ENCODE measurements around the gene NOX4. TPM values are rescaled to one million over a fixed set of nuclear protein-coding genes. Genes with fewer than 3 reads are reported as not detected.

Gene NOX4
- total RNA-seq, 1 experiment from 2014 or later = 3.0 TPM

DNA sequence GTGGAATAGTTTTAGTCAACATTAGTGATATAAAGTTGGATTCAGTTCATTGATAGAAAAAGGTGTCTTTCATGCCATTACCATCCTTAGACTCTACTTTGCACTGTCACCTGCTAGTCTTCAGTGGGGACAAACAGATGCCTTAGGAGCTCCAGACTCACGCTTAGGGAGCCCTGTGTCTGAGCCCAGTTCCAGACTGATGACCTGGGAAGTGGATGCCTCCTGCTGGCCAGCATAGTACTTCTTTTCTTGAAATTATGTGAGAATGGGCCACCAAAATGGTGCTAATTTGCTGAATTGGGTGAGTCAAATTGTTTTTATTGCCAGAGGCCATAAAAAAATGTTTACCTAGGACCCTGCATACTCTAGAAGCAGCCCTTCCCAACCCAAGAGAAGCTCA is 53.9 kb downstream of the NOX4 start:
- H2AFZ ChIP-seq (ENCODE audit: low read length) = no peak overlapping the region
- no peak overlapping the region for H4K5ac ChIP-seq (ENCODE audit: insufficient read length, low read depth, low read length)
- no peak overlapping the region for H3K56ac ChIP-seq (ENCODE audit: insufficient read length, low read depth, low read length)
- no peak overlapping the region for H3K23ac ChIP-seq (ENCODE audit: insufficient read length, low read depth, low read length)
- H4K91ac ChIP-seq (ENCODE audit: insufficient read length, low read depth, low read length) = no peak overlapping the region
- H3K18ac ChIP-seq (ENCODE audit: insufficient read length, low read depth, low read length) = no peak overlapping the region
- H4K20me1 ChIP-seq (ENCODE audit: control insufficient read depth, insufficient read depth, insufficient read length) = no peaks in the 10 kb centered on the region
- no peak overlapping the region for H4K8ac ChIP-seq (replicated peaks; ENCODE audit: insufficient read length, low read depth, low read length)
- peak overlapping the region in 1 of 3 experiments; percentile 39; a peak in 1 of 7 replicates for H3K27ac Mint-ChIP-seq
- no peak overlapping the region for H2BK15ac ChIP-seq (ENCODE audit: low read depth, low read length)
- H3K14ac ChIP-seq (ENCODE audit: insufficient read depth, low read length) = no peak overlapping the region
- no peak overlapping the region for H2BK20ac ChIP-seq (ENCODE audit: low read depth, low read length, poor library complexity, severe bottlenecking)
- no peak overlapping the region for H2BK5ac ChIP-seq (ENCODE audit: insufficient read length, low read length)
- H3K27me3 Mint-ChIP-seq (ENCODE audit: low read depth) = no peaks in the 10 kb centered on the region
- DNase-seq = peak; percentile 42
- no peak overlapping the region for H2AK5ac ChIP-seq (ENCODE audit: insufficient read length, low read length)
- H3K36me3 Mint-ChIP-seq (ENCODE audit: insufficient read depth in 1 of 3, low read depth in 3 of 3) = no peaks in the 10 kb centered on the region; a peak in 1 of 7 replicates
- TF ChIP-seq, protein P1, sequence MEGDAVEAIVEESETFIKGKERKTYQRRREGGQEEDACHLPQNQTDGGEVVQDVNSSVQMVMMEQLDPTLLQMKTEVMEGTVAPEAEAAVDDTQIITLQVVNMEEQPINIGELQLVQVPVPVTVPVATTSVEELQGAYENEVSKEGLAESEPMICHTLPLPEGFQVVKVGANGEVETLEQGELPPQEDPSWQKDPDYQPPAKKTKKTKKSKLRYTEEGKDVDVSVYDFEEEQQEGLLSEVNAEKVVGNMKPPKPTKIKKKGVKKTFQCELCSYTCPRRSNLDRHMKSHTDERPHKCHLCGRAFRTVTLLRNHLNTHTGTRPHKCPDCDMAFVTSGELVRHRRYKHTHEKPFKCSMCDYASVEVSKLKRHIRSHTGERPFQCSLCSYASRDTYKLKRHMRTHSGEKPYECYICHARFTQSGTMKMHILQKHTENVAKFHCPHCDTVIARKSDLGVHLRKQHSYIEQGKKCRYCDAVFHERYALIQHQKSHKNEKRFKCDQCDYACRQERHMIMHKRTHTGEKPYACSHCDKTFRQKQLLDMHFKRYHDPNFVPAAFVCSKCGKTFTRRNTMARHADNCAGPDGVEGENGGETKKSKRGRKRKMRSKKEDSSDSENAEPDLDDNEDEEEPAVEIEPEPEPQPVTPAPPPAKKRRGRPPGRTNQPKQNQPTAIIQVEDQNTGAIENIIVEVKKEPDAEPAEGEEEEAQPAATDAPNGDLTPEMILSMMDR (conservative IDR thresholded peaks at IDR 0.05) = peak; percentile 44; the same call in 2 of the 3 replicates
- no peaks in the 10 kb centered on the region for H3K23me2 ChIP-seq (ENCODE audit: insufficient read length, low read depth, low read length, poor library complexity, severe bottlenecking)
- H2BK12ac ChIP-seq (ENCODE audit: insufficient read length, low read depth, low read length) = no peak overlapping the region
- no peaks in the 10 kb centered on the region for H3K9me3 Mint-ChIP-seq
- no peaks in the 10 kb centered on the region for H3K4me1 Mint-ChIP-seq
- H3K4me1 ChIP-seq (ENCODE audit: insufficient read depth, low read length) = no peaks in the 10 kb centered on the region
- no peaks in the 10 kb centered on the region for H3K9me3 ChIP-seq (ENCODE audit: control insufficient read depth, low read depth, low read length)
- no peak overlapping the region for H3K4me3 Mint-ChIP-seq
- no peak overlapping the region for H3K27ac ChIP-seq (ENCODE audit: insufficient read length, low read depth, low read length)
- no peak overlapping the region for H3K4ac ChIP-seq (ENCODE audit: low read depth, low read length)
- H3T11ph ChIP-seq (ENCODE audit: low read length) = no peak overlapping the region
- H3K9ac ChIP-seq (ENCODE audit: extremely low read depth, insufficient read length, low read length) = no peak overlapping the region
- no peaks in the 10 kb centered on the region for H3K79me2 ChIP-seq (ENCODE audit: insufficient read depth, low read length)
- WGBS (ENCODE audit: extremely low coverage, insufficient read length, low lambda C conversion rate) = no CpG with 5 or more reads among the region's 1 CpG
- H3K4me2 ChIP-seq (ENCODE audit: insufficient read depth, insufficient read length, low read length) = no peak overlapping the region
- no peaks in the 10 kb centered on the region for H3K27me3 ChIP-seq (ENCODE audit: insufficient read depth, low read length)
- H2BK120ac ChIP-seq (ENCODE audit: low read depth, low read length, poor library complexity, severe bottlenecking) = no peak overlapping the region
- H3K79me1 ChIP-seq (ENCODE audit: insufficient read depth, low read depth, low read length, poor library complexity, severe bottlenecking) = no peaks in the 10 kb centered on the region
